ENCODE measurements around the gene RHOC.

The RHOC gene

DNA sequence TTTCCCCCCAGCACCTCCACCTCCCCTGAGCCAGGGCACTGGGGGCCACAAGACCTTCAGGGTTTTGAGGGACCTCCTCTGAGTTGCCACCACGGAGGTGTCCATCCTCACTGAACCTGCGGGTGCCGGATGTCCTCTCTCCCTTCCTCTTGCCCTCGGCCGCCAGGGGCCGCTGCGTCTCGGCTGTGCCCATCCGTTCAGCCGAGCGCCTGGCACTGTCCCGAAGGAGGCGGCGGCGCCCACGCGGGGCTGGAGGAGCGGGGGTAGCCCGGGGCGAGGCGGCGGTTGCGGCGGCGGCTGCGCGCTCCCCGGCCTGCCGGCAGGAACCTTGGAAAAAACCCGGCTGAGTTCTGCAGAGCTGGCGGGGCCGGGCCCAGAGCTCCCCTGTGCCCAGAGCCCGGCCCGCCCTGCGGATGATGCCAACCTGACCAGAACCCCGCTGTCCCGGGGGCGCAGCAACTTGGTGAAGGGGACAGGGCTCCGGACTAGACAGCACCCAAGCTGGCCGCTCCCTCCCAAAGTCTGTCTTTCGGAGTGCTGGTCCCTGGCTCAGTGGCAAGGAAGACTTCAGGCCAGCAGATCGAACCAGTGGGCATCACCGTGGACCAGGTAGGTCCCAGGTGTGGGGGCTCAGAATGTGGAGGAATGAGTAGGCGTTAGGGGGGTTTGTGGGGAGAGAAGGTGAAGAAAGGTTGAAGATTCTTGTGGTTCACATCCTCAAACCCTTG lies 11.9 kb upstream of the RHOC start:
- peak in 2 of 3 donors; percentile 43 to 66 for DNase-seq (ENCODE audit: low read depth in 3 of 3, low spot score in 1 of 3)

DNA sequence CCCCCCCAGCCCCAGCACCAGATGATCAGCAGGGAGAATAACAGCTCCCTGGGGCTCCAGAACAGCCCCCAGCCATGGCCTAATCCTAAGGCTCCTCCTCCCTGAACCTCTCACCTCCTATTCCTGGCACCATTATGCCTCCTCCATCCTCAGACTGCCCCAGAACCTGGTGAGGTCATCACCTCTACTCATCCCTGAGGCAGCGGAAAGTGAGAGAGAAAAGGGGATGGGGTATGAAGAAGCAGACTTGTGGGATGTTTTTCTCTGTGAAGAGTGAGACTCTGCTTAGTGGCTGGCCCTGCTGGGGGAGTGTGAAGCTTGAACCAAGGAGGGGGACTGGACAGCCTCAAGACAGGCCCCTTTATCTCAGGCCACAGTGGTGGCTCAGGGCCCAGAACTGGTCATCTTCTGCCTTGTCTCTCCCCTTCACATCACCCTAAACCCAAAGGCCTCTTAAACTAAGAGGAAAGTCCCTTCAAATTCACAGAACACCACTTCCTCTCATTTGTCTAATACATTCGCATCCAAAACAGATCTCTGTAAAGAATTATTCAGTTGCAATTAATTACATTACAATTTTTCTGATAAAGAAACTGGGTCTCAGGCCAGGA lies 10.4 kb upstream of the RHOC start:
- no peak for DNase-seq (ENCODE audit: low read depth in 3 of 3, low spot score in 1 of 3)

DNA sequence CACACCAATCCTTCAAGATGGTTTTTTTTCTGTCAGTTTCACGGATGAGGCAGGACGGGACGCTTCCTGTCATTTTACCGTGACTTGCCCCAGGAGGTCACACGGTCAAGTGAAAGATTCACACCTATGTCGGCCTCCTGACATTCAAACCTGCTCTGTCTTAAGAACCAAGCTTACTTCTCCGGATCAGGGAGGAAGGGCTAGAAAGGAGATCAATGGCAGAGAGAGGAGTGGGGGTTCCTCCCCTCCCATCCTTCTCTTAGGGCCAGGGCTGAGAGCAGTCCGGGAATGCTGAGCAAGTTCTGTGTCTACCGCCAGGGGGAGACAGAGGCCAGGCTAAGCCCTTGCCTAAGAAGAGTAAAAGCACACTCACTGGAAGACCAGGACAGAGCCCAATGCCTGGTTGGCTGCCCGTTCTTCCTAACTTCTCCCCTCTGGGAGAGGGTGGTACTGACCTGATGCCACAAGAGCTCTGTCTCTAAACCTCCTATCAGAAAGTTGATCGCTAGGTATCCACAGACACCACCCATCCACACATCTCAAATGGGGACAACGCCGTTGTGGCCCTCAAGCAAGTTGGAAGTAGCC lies 9.3 kb upstream of the RHOC start:
- DNase-seq (ENCODE audit: low read depth in 3 of 3, low spot score in 1 of 3) = peak; percentile 51 to 71 (median 55)

DNA sequence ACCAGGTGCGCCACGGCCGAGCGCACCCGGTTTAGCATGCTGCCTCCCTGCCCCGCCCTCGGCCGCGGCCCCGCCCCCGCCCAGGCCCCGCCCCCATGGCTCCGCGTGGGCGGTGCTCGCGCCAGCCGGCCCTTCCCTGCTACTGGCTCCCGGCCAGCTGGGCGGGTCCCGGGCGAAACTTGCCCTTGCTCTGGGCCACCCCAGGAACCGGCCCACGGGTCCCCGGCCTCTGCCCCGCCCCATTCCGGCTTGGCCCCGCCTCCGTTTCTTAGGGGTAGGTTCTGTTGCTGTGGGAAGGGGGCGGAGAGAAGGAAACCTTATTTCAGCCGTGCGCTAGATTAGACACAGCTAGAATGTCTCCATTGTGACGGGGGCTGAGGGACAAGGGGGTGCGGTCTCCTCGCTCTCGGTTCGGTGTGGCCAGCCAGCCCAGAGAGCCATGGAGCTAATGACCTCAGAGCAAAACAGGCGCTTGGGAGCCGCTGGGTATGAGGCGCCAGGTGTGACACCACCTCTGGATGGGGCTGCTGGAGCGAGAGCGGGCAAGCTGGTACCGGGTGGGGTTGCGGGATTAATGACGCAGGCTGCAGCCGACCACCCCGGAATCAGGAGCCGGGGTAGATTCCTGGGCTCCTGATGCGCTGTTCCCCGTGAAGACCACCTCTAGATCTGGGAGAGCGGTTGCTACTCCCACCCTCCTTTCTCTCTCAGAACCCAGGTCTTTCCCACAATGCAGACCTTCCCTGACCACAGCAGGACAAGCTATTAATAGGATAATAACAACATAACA lies 8.5 kb upstream of the RHOC start, which contains the start of gene PPM1J:
PPM1J (minus strand) TSS at position 69 of the 790 bp plus-strand sequence; CDS start at position 38, 31 bp downstream.
- peak; percentile 93 to 94 (median 93) for DNase-seq (ENCODE audit: low read depth in 3 of 3, low spot score in 1 of 3)

DNA sequence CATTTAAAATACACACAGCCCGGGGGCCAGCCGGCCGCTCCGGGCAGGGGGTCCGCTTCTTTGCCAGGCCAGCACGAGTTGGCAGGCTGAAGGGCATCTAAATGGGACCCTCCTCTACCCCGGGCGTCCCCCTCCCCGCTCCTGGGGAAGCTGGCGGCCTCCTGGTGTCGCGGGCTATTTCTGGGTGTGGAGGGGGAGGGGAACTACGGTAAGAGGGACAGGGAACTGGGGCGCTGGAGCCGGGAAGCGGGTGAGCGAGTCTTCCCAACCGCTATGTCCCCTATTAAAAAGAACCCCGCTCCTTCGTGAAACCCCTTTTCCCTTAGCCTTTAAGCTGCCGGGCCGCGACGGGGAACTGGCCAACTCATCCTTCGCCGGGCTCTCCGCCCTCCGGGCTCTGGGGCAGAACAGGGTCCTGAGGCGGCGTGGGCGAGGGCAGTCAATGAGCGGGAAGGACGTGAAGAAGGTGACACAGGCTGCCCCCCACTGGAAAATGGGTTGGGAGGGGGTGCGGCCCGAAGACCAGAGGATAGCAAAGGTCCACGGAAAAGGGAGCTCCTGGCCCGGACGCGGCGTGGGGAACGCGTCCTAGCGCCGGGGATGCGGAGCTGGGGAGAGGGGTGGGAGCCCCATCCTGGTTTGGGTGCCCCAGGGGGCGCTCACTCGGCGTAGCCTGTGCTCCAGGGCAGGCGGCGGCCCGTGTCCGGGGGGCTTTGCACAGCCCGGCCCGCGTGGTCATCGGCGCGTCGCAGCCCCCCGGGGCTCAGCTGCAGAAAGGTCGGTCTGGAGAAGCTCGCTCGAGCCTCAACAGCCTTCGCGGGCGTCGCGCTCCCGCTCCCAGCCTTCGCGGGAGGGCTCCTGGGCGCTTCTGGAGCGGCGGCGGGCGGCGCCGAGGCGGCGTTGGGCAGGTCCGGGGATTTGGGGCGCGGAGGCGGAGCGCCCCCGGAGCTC lies 7.7 kb upstream of the RHOC start:
- no peak for DNase-seq (ENCODE audit: low read depth in 3 of 3, low spot score in 1 of 3)

DNA sequence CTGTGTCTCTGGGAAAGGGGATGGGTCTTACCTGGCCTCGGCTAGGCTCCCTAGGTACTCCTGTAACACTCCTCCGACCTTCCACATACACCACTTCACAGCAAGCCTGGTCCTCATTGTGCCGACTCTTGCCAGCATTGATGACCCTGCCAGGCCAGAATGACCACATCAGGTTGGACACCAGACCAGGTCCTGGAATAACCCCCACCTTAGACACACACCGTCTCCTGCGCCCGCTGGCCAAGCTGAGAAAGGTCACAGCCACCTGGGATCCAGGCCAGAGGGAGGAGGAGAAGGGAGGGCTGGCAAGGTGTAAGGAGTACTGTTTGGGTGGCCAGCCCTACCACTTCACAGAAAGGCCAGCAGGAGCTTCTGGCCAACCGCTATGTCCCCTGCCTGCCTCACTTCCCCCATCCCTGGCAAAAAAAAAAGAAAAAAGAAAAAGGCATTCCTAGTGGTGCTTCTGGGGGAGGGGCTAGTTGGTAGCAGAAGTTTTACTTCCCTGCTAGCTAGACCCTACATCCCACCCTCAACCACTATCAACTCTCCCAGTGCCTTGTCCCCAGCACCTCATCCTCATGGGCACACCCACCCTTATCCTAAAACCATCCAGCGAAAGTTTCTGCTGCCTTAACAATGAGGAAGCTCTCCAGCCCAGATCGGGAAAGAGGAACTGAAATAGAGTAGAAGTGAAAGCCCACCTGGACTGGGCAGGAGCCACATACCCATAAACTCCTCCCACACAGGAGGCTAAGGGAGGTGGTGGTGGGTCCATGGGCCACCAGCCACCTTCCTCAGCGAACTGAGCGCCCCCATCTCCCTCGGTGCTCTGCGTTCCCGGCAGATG lies 6.8 kb upstream of the RHOC start:
- no peak for DNase-seq (ENCODE audit: low read depth in 3 of 3, low spot score in 1 of 3)

DNA sequence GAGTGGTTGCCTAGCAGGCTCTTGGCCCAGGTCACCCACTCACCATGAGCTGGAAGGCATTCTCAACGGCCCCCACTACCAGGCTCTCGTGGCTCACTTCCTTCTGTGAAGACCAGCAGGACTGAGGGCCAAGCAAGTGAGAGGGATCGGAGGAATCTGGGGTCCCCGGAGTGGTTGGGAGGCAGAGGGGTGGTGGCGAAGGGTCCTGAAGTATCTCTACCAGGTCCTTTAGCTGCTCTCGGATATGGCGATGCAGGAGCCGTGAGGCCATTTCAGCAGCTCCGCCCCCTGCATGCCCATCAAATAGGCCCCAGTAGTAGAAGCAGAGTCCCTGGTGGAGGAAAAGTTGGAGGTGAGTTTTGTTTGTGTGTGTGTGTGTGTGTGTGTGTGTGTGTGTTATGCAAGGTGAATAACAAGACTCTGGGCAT lies 5.8 kb upstream of the RHOC start:
- DNase-seq (ENCODE audit: low read depth in 3 of 3, low spot score in 1 of 3) = no peak

DNA sequence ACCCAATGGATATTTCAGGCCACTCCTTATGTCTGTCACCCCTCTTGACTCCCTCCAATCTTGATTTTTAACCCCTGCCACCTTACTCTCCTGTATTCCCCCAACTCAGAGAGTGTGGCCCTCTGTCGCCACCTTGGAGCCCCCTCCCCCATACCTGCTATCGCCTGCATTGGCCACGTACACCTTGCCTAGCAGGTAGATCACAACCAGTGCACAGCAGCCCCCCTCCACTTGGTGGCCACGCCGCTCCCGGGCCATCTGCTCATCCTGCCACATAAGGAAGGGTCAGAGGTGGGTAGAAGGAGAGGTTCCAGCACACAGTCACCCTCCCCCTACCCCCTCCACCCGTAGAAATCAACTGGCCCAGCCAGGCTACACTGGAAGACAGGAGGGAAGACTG lies 5.3 kb upstream of the RHOC start:
- DNase-seq (ENCODE audit: low read depth in 3 of 3, low spot score in 1 of 3) = no peak

DNA sequence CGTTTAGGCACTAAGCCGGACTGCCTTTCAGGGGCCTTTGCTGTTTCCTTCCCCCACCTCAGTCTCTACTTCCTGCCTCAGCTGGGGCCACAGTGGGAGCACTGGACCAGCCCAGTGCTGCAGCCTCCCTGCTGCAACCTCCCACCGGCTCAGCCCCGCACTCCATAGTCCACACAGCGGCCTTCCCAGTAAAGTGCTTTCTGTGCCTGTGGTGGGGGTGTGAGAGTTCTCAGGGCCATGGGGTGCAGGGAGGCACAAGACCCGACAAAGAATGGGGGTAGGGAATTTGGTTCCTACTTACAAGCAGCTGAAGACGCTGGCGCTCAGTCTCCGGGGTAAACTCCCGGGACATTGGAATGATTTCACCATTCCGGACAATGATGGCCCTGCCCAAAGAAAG lies 4.7 kb upstream of the RHOC start:
- no peak for DNase-seq (ENCODE audit: low read depth in 3 of 3, low spot score in 1 of 3)

GRCh38 chr1:112711041-112711440 lies 4.1 kb upstream of the RHOC start:
- no peak for DNase-seq (ENCODE audit: low read depth in 3 of 3, low spot score in 1 of 3)

- no peak for DNase-seq (ENCODE audit: low read depth in 3 of 3, low spot score in 1 of 3)
These were observed 3.7 kb upstream of the RHOC start for GRCh38 chr1:112710586-112710985.

- no peak for DNase-seq (ENCODE audit: low read depth in 3 of 3, low spot score in 1 of 3)
These were observed 3.2 kb upstream of the RHOC start for GRCh38 chr1:112710159-112710558.

DNA sequence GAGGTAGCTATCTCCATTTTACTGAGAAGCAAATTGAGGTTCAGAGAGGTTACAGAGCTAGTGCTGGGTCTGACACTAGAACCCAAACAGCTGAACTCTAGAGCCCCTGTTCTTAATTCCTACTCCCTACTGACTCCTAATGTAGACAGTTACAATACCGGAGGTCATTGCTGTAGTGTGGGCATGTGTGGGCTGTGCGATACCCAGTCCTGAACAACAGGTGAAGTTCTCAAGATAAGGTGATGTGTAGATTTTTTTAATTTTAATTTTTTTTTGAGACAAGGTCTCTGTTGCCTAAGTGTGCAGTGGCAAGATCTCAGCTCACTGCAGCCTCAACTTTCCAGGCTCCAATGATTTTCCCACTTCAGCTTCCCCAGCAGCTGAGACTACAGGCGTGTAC lies 1.6 kb upstream of the RHOC start:
- no peak for DNase-seq (ENCODE audit: low read depth in 3 of 3, low spot score in 1 of 3)

DNA sequence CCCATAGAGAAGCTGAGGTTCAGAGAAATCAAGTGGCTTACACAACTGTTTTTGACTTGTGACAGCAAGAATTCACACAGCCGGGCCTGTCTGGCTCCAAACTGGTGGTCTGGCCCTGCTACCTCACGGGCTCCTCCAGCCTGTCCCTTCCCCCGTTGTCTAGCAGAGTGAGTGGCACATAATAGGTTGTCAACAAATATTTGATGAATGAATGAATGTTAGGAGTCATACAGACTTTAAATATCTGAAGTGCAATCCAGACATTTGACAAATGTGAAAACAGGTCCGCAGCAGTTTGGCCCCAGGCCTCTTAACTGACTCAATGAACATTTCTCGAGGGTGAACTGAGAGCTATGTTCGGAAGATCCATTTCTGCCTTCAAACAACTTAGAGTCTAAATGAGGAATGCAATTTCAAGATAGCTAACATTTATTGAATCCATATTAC lies 1.1 kb upstream of the RHOC start:
- no peak for DNase-seq (ENCODE audit: low read depth in 3 of 3, low spot score in 1 of 3)

DNA sequence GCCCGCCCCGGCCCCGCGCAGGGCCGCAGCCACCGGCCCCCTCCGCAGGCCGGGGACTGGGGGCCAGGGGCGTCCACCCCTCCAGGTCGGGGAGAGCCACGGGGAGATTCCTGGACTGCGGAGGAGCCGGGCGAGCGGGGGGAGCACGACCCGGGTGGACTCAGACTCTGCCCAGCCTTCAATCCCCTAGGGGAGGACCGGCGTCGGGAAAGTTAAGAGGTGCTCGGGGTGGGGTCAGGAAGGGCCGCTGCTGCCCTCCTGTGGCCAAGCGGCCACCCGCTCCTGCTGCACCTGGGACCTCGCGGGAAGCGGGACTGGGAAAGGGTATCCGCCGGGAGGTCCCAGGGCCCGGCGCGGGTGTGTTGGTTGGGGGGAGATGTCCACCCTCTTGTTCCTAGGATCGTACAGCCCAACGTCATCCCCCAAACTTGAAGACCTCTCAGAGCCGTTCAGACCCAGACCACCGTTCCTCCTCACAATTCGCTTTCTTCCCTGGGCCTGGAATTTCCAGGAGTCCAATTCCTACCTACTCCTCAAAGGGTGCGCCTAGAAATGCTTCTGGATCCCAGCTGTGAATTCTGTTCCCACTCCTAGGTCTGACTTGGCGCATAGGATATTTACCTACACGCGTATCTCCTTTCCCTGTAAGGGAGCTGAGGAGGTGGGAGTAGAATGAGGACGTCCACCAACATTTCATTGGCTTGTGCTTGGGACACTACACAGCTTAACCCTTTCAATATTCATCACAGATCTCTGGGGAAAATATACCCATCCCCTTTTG lies 484 bp upstream of the RHOC start:
- DNase-seq (ENCODE audit: low read depth in 3 of 3, low spot score in 1 of 3) = peak in 2 of 3 donors; percentile 21 to 52

- no peak for DNase-seq (ENCODE audit: low read depth in 3 of 3, low spot score in 1 of 3)
These were observed 1.8 kb downstream of the RHOC start for GRCh38 chr1:112704934-112705627.

DNA sequence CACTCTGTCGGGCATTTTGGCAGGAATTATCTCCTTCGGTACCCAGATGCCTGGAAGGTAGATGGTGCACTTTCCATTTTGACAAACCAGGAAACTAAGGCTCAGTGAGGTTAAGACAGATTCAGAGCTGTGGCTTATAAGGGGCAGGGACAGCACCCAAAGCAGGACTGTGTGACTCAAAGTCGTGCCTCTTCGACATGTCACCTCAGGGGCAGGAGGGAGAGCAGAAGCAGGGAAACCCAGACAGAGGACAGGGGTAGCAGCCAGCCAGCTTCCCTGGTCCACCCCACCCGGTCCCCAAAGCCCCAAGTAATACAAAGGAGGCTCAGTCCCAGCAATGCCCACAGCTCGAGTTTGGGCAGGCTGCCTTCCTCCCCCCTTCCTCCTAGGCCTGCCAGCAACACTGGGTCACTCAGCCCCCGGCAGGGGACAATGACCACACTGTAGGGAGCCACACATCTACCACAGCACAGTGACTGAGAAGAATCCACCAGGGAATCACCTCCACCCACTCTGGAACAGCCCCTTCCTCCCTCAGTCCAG lies 2.5 kb downstream of the RHOC start:
- DNase-seq (ENCODE audit: low read depth in 3 of 3, low spot score in 1 of 3) = no peak

- DNase-seq (ENCODE audit: low read depth in 3 of 3, low spot score in 1 of 3) = no peak
These were observed 3.2 kb downstream of the RHOC start for GRCh38 chr1:112703706-112704105.

Measured in stimulated activated CD4-positive, alpha-beta T cell treated with anti-CD3 and anti-CD28 coated beads, TNF-alpha, amount 100 ng/mL, for 1 hour (primary cell).